Measurements from ENCODE around the gene TBC1D1.

The TBC1D1 gene

GRCh38 chr4:38003102-38003501 lies 112.2 kb downstream of the TBC1D1 start:
- H3F3A ChIP-seq (ENCODE audit: control insufficient read depth, insufficient read depth), result no peaks in the 10 kb centered on the region
- TF ChIP-seq CTCF (IDR thresholded peaks at IDR 0.05; ENCODE audit: low read depth, low read length, poor library complexity, severe bottlenecking) (no peak), EZH2phosphoT487 (IDR thresholded peaks at IDR 0.05; ENCODE audit: borderline replicate concordance, low read length) (no peak)
- peaks cover 81% of the 10 kb centered on the region for H3K4me1 ChIP-seq (ENCODE audit: control insufficient read depth, low read length)
- no peaks in the 10 kb centered on the region for H3K9me2 ChIP-seq (replicated peaks; ENCODE audit: control insufficient read depth, low read length)
- H3K36me3 ChIP-seq (ENCODE audit: control insufficient read depth, low read length), result peaks cover 70% of the 10 kb centered on the region
- H3K27me3 ChIP-seq (ENCODE audit: control insufficient read depth, low read length), result no peaks in the 10 kb centered on the region
- no peaks in the 10 kb centered on the region for H3K9me3 ChIP-seq (ENCODE audit: control insufficient read depth, insufficient read depth, low read length)
- no peak overlapping the region for H3K4me3 ChIP-seq (ENCODE audit: low read length)
- H3K27ac ChIP-seq (ENCODE audit: low read depth, low read length), result no peak overlapping the region
- H3K4me2 ChIP-seq (ENCODE audit: low read length), result no peak overlapping the region
- H4K20me1 ChIP-seq (ENCODE audit: control insufficient read depth, insufficient read depth, low read depth, low read length), result peaks cover 26% of the 10 kb centered on the region
- H3K79me2 ChIP-seq (ENCODE audit: control insufficient read depth, low read length), result peaks cover 99% of the 10 kb centered on the region

GRCh38 chr4:38003628-38004027 lies 112.7 kb downstream of the TBC1D1 start:
- Histone ChIP-seq H3F3A (ENCODE audit: control insufficient read depth, insufficient read depth) (no peaks in the 10 kb centered on the region), H3K27ac (ENCODE audit: low read depth, low read length) (no peak overlapping the region), H3K79me2 (ENCODE audit: control insufficient read depth, low read length) (peaks cover 99% of the 10 kb centered on the region), H3K4me1 (ENCODE audit: control insufficient read depth, low read length) (peaks cover 81% of the 10 kb centered on the region), H3K4me3 (ENCODE audit: low read length) (no peak overlapping the region), H4K20me1 (ENCODE audit: control insufficient read depth, insufficient read depth, low read depth, low read length) (peaks cover 28% of the 10 kb centered on the region), H3K4me2 (ENCODE audit: low read length) (no peak overlapping the region), H3K9me2 (replicated peaks; ENCODE audit: control insufficient read depth, low read length) (no peaks in the 10 kb centered on the region), H3K36me3 (ENCODE audit: control insufficient read depth, low read length) (peaks cover 70% of the 10 kb centered on the region), H3K9me3 (ENCODE audit: control insufficient read depth, insufficient read depth, low read length) (no peaks in the 10 kb centered on the region), H3K27me3 (ENCODE audit: control insufficient read depth, low read length) (no peaks in the 10 kb centered on the region)
- TF ChIP-seq EZH2phosphoT487 (IDR thresholded peaks at IDR 0.05; ENCODE audit: borderline replicate concordance, low read length) (no peak), CTCF (IDR thresholded peaks at IDR 0.05; ENCODE audit: low read depth, low read length, poor library complexity, severe bottlenecking) (no peak)

- no peaks in the 10 kb centered on the region for H3K27me3 ChIP-seq (ENCODE audit: control insufficient read depth, low read length)
- peaks cover 99% of the 10 kb centered on the region for H3K79me2 ChIP-seq (ENCODE audit: control insufficient read depth, low read length)
- H3K9me2 ChIP-seq (replicated peaks; ENCODE audit: control insufficient read depth, low read length), result no peaks in the 10 kb centered on the region
- peaks cover 82% of the 10 kb centered on the region for H3K4me1 ChIP-seq (ENCODE audit: control insufficient read depth, low read length)
- H3K4me2 ChIP-seq (ENCODE audit: low read length), result no peak overlapping the region
- no peak overlapping the region for H3K27ac ChIP-seq (ENCODE audit: low read depth, low read length)
- no peaks in the 10 kb centered on the region for H3K9me3 ChIP-seq (ENCODE audit: control insufficient read depth, insufficient read depth, low read length)
- peaks cover 29% of the 10 kb centered on the region for H4K20me1 ChIP-seq (ENCODE audit: control insufficient read depth, insufficient read depth, low read depth, low read length)
- H3K4me3 ChIP-seq (ENCODE audit: low read length), result no peak overlapping the region
- peaks cover 70% of the 10 kb centered on the region for H3K36me3 ChIP-seq (ENCODE audit: control insufficient read depth, low read length)
- no peak for TF ChIP-seq CTCF (IDR thresholded peaks at IDR 0.05; ENCODE audit: low read depth, low read length, poor library complexity, severe bottlenecking)
- TF ChIP-seq EZH2phosphoT487 (IDR thresholded peaks at IDR 0.05; ENCODE audit: borderline replicate concordance, low read length), result no peak
- H3F3A ChIP-seq (ENCODE audit: control insufficient read depth, insufficient read depth), result no peaks in the 10 kb centered on the region
Observed at GRCh38 chr4:38004062-38004461, 113.2 kb downstream of the TBC1D1 start.

- H3K4me2 ChIP-seq (ENCODE audit: low read length), result no peak overlapping the region
Observed at GRCh38 chr4:38004887-38005286, 114.0 kb downstream of the TBC1D1 start.

More at GRCh38 chr4:38004887-38005286, 114.0 kb downstream of the TBC1D1 start:
- peaks cover 99% of the 10 kb centered on the region for H3K79me2 ChIP-seq (ENCODE audit: control insufficient read depth, low read length)
- peaks cover 82% of the 10 kb centered on the region for H3K4me1 ChIP-seq (ENCODE audit: control insufficient read depth, low read length)
- no peak overlapping the region for H3K27ac ChIP-seq (ENCODE audit: low read depth, low read length)
- no peaks in the 10 kb centered on the region for H3K9me2 ChIP-seq (replicated peaks; ENCODE audit: control insufficient read depth, low read length)
- H3K36me3 ChIP-seq (ENCODE audit: control insufficient read depth, low read length), result peaks cover 63% of the 10 kb centered on the region
- H4K20me1 ChIP-seq (ENCODE audit: control insufficient read depth, insufficient read depth, low read depth, low read length), result peaks cover 33% of the 10 kb centered on the region
- TF ChIP-seq CTCF (IDR thresholded peaks at IDR 0.05; ENCODE audit: low read depth, low read length, poor library complexity, severe bottlenecking) (no peak), EZH2phosphoT487 (IDR thresholded peaks at IDR 0.05; ENCODE audit: borderline replicate concordance, low read length) (no peak)
- H3F3A ChIP-seq (ENCODE audit: control insufficient read depth, insufficient read depth), result no peaks in the 10 kb centered on the region
- no peaks in the 10 kb centered on the region for H3K9me3 ChIP-seq (ENCODE audit: control insufficient read depth, insufficient read depth, low read length)
- no peaks in the 10 kb centered on the region for H3K27me3 ChIP-seq (ENCODE audit: control insufficient read depth, low read length)
- no peak overlapping the region for H3K4me3 ChIP-seq (ENCODE audit: low read length)

Data from DOHH2 (cell line).